Measurements from ENCODE around the gene TSPEAR.
"Not testable (repeated sequence)": the region's sequence is repeated elsewhere in the genome, so short reads cannot be mapped to it uniquely, and the experiment has no call there.

Gene TSPEAR

GRCh38 chr21:44701023-44701400 lies 10.4 kb downstream of the TSPEAR start:
- FAIRE-seq = no peak

GRCh38 chr21:44700101-44701022 lies 11.0 kb downstream of the TSPEAR start:
- FAIRE-seq = no peak

- no peak for FAIRE-seq
Observed at GRCh38 chr21:44699502-44700001, 11.8 kb downstream of the TSPEAR start.

- FAIRE-seq = no peak
Observed at GRCh38 chr21:44697811-44698734, 13.3 kb downstream of the TSPEAR start.

GRCh38 chr21:44697172-44697810 lies 14.1 kb downstream of the TSPEAR start, which contains the start of gene KRTAP10-12:
Gene KRTAP10-12, plus strand, starts transcription at chr21:44697172. Its CDS starts 30 bp downstream, at chr21:44697202.
- not testable (repeated sequence) for FAIRE-seq

- FAIRE-seq = no peak
Observed at GRCh38 chr21:44696572-44696971, 14.8 kb downstream of the TSPEAR start.

- no peak for FAIRE-seq
Observed at GRCh38 chr21:44695641-44696040, 15.7 kb downstream of the TSPEAR start.

GRCh38 chr21:44695184-44695583 lies 16.2 kb downstream of the TSPEAR start:
- no peak for FAIRE-seq

- no peak for FAIRE-seq
Observed at GRCh38 chr21:44694776-44695175, 16.6 kb downstream of the TSPEAR start.

- FAIRE-seq = no peak
Observed at GRCh38 chr21:44692798-44693512, 18.4 kb downstream of the TSPEAR start.

- FAIRE-seq = no peak
Observed at GRCh38 chr21:44691686-44692085, 19.7 kb downstream of the TSPEAR start.

GRCh38 chr21:44689740-44690139 lies 21.6 kb downstream of the TSPEAR start:
- FAIRE-seq = not testable (repeated sequence)

- no peak for FAIRE-seq
Observed at GRCh38 chr21:44687671-44688070, 23.7 kb downstream of the TSPEAR start.

GRCh38 chr21:44686843-44687561 lies 24.4 kb downstream of the TSPEAR start:
- no peak for FAIRE-seq

GRCh38 chr21:44686000-44686781 lies 25.2 kb downstream of the TSPEAR start:
- FAIRE-seq = no peak

GRCh38 chr21:44685050-44685449 lies 26.3 kb downstream of the TSPEAR start:
- not testable (repeated sequence) for FAIRE-seq

GRCh38 chr21:44684483-44684882 lies 26.9 kb downstream of the TSPEAR start:
- FAIRE-seq = no peak

- FAIRE-seq = no peak
Observed at GRCh38 chr21:44684077-44684476, 27.3 kb downstream of the TSPEAR start.

GRCh38 chr21:44682580-44683151 lies 28.7 kb downstream of the TSPEAR start:
- FAIRE-seq = no peak
